ENCODE results near the gene PDZD2.

PDZD2 gene

GRCh38 chr5:31895199-31895820, 256.4 kb downstream of the PDZD2 start:
- H3K27me3 ChIP-seq (ENCODE audit: control insufficient read depth in 1 of 2, insufficient read depth in 2 of 2, low read length in 2 of 2) = no peaks in the 10 kb centered on the region
- H3K4me1 ChIP-seq (ENCODE audit: insufficient read depth, low read length) = peaks cover 2% of the 10 kb centered on the region
- no peaks in the 10 kb centered on the region for H3K9me3 ChIP-seq (ENCODE audit: low read length)
- no peak overlapping the region for H3K9ac ChIP-seq (ENCODE audit: low read length)
- H3K27ac ChIP-seq (ENCODE audit: low read depth, low read length) = no peak overlapping the region
- H3K36me3 ChIP-seq (ENCODE audit: insufficient read depth, low read length) = no peaks in the 10 kb centered on the region
- no peak overlapping the region for H3K4me3 ChIP-seq (ENCODE audit: low read depth in 1 of 2, low read length in 2 of 2)

GRCh38 chr5:31898036-31898632, 259.2 kb downstream of the PDZD2 start:
- Histone ChIP-seq H3K9me3 (ENCODE audit: low read length) (no peaks in the 10 kb centered on the region), H3K9ac (ENCODE audit: low read length) (no peak overlapping the region), H3K27me3 (ENCODE audit: control insufficient read depth in 1 of 2, insufficient read depth in 2 of 2, low read length in 2 of 2) (no peaks in the 10 kb centered on the region), H3K36me3 (ENCODE audit: insufficient read depth, low read length) (no peaks in the 10 kb centered on the region), H3K4me3 (ENCODE audit: low read depth in 1 of 2, low read length in 2 of 2) (no peak overlapping the region), H3K27ac (ENCODE audit: low read depth, low read length) (no peak overlapping the region), H3K4me1 (ENCODE audit: insufficient read depth, low read length) (no peaks in the 10 kb centered on the region)

- Histone ChIP-seq H3K36me3 (ENCODE audit: insufficient read depth, low read length) (no peaks in the 10 kb centered on the region), H3K9ac (ENCODE audit: low read length) (no peak overlapping the region), H3K9me3 (ENCODE audit: low read length) (no peaks in the 10 kb centered on the region), H3K27me3 (ENCODE audit: control insufficient read depth in 1 of 2, insufficient read depth in 2 of 2, low read length in 2 of 2) (no peaks in the 10 kb centered on the region), H3K27ac (ENCODE audit: low read depth, low read length) (no peak overlapping the region), H3K4me1 (ENCODE audit: insufficient read depth, low read length) (no peaks in the 10 kb centered on the region), H3K4me3 (ENCODE audit: low read depth in 1 of 2, low read length in 2 of 2) (no peak overlapping the region)
Observed at GRCh38 chr5:31900296-31900865, 261.4 kb downstream of the PDZD2 start.

- H3K4me3 ChIP-seq (ENCODE audit: low read depth in 1 of 2, low read length in 2 of 2) = no peak overlapping the region
- H3K27me3 ChIP-seq (ENCODE audit: control insufficient read depth in 1 of 2, insufficient read depth in 2 of 2, low read length in 2 of 2) = no peaks in the 10 kb centered on the region
- no peaks in the 10 kb centered on the region for H3K9me3 ChIP-seq (ENCODE audit: low read length)
- H3K27ac ChIP-seq (ENCODE audit: low read depth, low read length) = no peak overlapping the region
- H3K9ac ChIP-seq (ENCODE audit: low read length) = no peak overlapping the region
- no peaks in the 10 kb centered on the region for H3K4me1 ChIP-seq (ENCODE audit: insufficient read depth, low read length)
- no peaks in the 10 kb centered on the region for H3K36me3 ChIP-seq (ENCODE audit: insufficient read depth, low read length)
Observed at GRCh38 chr5:31901807-31902530, 263.0 kb downstream of the PDZD2 start.

- Histone ChIP-seq H3K9ac (ENCODE audit: low read length) (no peak overlapping the region), H3K27ac (ENCODE audit: low read depth, low read length) (no peak overlapping the region), H3K27me3 (ENCODE audit: control insufficient read depth in 1 of 2, insufficient read depth in 2 of 2, low read length in 2 of 2) (no peaks in the 10 kb centered on the region), H3K4me1 (ENCODE audit: insufficient read depth, low read length) (no peaks in the 10 kb centered on the region), H3K36me3 (ENCODE audit: insufficient read depth, low read length) (no peaks in the 10 kb centered on the region), H3K9me3 (ENCODE audit: low read length) (no peaks in the 10 kb centered on the region), H3K4me3 (ENCODE audit: low read depth in 1 of 2, low read length in 2 of 2) (no peak overlapping the region)
Observed at GRCh38 chr5:31908396-31908795, 269.5 kb downstream of the PDZD2 start.

- Histone ChIP-seq H3K9ac (ENCODE audit: low read length) (no peak overlapping the region), H3K27me3 (ENCODE audit: control insufficient read depth in 1 of 2, insufficient read depth in 2 of 2, low read length in 2 of 2) (no peaks in the 10 kb centered on the region), H3K36me3 (ENCODE audit: insufficient read depth, low read length) (no peaks in the 10 kb centered on the region), H3K27ac (ENCODE audit: low read depth, low read length) (no peak overlapping the region), H3K9me3 (ENCODE audit: low read length) (no peaks in the 10 kb centered on the region), H3K4me1 (ENCODE audit: insufficient read depth, low read length) (no peaks in the 10 kb centered on the region), H3K4me3 (ENCODE audit: low read depth in 1 of 2, low read length in 2 of 2) (no peak overlapping the region)
Observed at GRCh38 chr5:31909073-31909472, 270.1 kb downstream of the PDZD2 start.

- Histone ChIP-seq H3K36me3 (ENCODE audit: insufficient read depth, low read length) (no peaks in the 10 kb centered on the region), H3K4me3 (ENCODE audit: low read depth in 1 of 2, low read length in 2 of 2) (no peak overlapping the region), H3K9ac (ENCODE audit: low read length) (no peak overlapping the region), H3K27me3 (ENCODE audit: control insufficient read depth in 1 of 2, insufficient read depth in 2 of 2, low read length in 2 of 2) (no peaks in the 10 kb centered on the region), H3K27ac (ENCODE audit: low read depth, low read length) (no peak overlapping the region), H3K9me3 (ENCODE audit: low read length) (no peaks in the 10 kb centered on the region), H3K4me1 (ENCODE audit: insufficient read depth, low read length) (no peaks in the 10 kb centered on the region)
Observed at GRCh38 chr5:31911291-31912265, 272.6 kb downstream of the PDZD2 start.

GRCh38 chr5:31913808-31914207, 274.9 kb downstream of the PDZD2 start:
- H3K4me3 ChIP-seq (ENCODE audit: low read depth in 1 of 2, low read length in 2 of 2) = no peak overlapping the region
- no peaks in the 10 kb centered on the region for H3K27me3 ChIP-seq (ENCODE audit: control insufficient read depth in 1 of 2, insufficient read depth in 2 of 2, low read length in 2 of 2)
- no peak overlapping the region for H3K9ac ChIP-seq (ENCODE audit: low read length)
- no peaks in the 10 kb centered on the region for H3K36me3 ChIP-seq (ENCODE audit: insufficient read depth, low read length)
- H3K4me1 ChIP-seq (ENCODE audit: insufficient read depth, low read length) = no peaks in the 10 kb centered on the region
- no peaks in the 10 kb centered on the region for H3K9me3 ChIP-seq (ENCODE audit: low read length)
- H3K27ac ChIP-seq (ENCODE audit: low read depth, low read length) = no peak overlapping the region

GRCh38 chr5:31916327-31916726, 277.4 kb downstream of the PDZD2 start:
- Histone ChIP-seq H3K27ac (ENCODE audit: low read depth, low read length) (no peak overlapping the region), H3K4me3 (ENCODE audit: low read depth in 1 of 2, low read length in 2 of 2) (no peak overlapping the region), H3K4me1 (ENCODE audit: insufficient read depth, low read length) (no peaks in the 10 kb centered on the region), H3K27me3 (ENCODE audit: control insufficient read depth in 1 of 2, insufficient read depth in 2 of 2, low read length in 2 of 2) (no peaks in the 10 kb centered on the region), H3K9me3 (ENCODE audit: low read length) (no peaks in the 10 kb centered on the region), H3K36me3 (ENCODE audit: insufficient read depth, low read length) (no peaks in the 10 kb centered on the region), H3K9ac (ENCODE audit: low read length) (no peak overlapping the region)

- Histone ChIP-seq H3K27me3 (ENCODE audit: control insufficient read depth in 1 of 2, insufficient read depth in 2 of 2, low read length in 2 of 2) (no peaks in the 10 kb centered on the region), H3K36me3 (ENCODE audit: insufficient read depth, low read length) (no peaks in the 10 kb centered on the region), H3K4me3 (ENCODE audit: low read depth in 1 of 2, low read length in 2 of 2) (no peak overlapping the region), H3K4me1 (ENCODE audit: insufficient read depth, low read length) (no peaks in the 10 kb centered on the region), H3K9ac (ENCODE audit: low read length) (no peak overlapping the region), H3K9me3 (ENCODE audit: low read length) (no peaks in the 10 kb centered on the region), H3K27ac (ENCODE audit: low read depth, low read length) (no peak overlapping the region)
Observed at GRCh38 chr5:31918739-31919138, 279.8 kb downstream of the PDZD2 start.

GRCh38 chr5:31921852-31922305, 282.9 kb downstream of the PDZD2 start:
- Histone ChIP-seq H3K4me3 (ENCODE audit: low read depth in 1 of 2, low read length in 2 of 2) (no peak overlapping the region), H3K9ac (ENCODE audit: low read length) (no peak overlapping the region), H3K27me3 (ENCODE audit: control insufficient read depth in 1 of 2, insufficient read depth in 2 of 2, low read length in 2 of 2) (no peaks in the 10 kb centered on the region), H3K36me3 (ENCODE audit: insufficient read depth, low read length) (no peaks in the 10 kb centered on the region), H3K27ac (ENCODE audit: low read depth, low read length) (no peak overlapping the region), H3K4me1 (ENCODE audit: insufficient read depth, low read length) (no peaks in the 10 kb centered on the region), H3K9me3 (ENCODE audit: low read length) (no peaks in the 10 kb centered on the region)

All from muscle layer of colon (tissue), 2 donors.